ELR (cell line): Measurements from ENCODE around the gene POLE3.
"Not testable (repeated sequence)": the region's sequence is repeated elsewhere in the genome, so short reads cannot be mapped to it uniquely, and the experiment has no call there.

ENCODE experiments used
- DNase-seq: peaks from one replicate; pipeline ENCODE4 v3.0.0-alpha.2; 2015; ENCODE audit warnings: low read depth

The POLE3 gene

GRCh38 chr9:113410207-113410864 is at the start of gene POLE3, which contains the start of gene C9orf43:
POLE3 (minus strand) TSS chr9:113410675; CDS start chr9:113410293, 382 bp downstream.
C9orf43 (plus strand) TSS chr9:113410747; CDS start chr9:113413494, 2,747 bp downstream.
- DNase-seq, result peak; percentile 97

DNA sequence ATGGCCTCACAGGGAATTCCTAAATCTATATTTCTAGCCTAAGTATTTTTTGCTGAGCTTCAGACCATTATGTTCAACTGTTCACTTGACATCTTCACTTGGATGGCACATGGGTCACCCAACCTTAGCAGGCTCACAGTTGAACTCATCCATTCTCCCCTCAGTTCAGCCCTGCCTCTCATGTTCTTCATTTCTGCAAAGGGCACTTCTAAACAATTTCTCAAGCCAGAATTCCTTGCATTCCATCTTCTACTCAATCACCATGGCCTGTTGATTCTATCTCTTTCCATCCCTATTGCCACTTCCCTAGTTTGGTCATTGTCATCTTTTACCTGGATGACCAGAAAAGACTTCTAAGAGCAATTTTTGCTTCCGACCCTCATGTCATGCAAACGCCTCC is 45.8 kb upstream of the POLE3 start:
- DNase-seq, result peak; percentile 36

- DNase-seq, result peak; percentile 81
These were observed 44.7 kb upstream of the POLE3 start for GRCh38 chr9:113454914-113455761.

GRCh38 chr9:113452113-113452605 is 41.7 kb upstream of the POLE3 start:
- no peak for DNase-seq

DNA sequence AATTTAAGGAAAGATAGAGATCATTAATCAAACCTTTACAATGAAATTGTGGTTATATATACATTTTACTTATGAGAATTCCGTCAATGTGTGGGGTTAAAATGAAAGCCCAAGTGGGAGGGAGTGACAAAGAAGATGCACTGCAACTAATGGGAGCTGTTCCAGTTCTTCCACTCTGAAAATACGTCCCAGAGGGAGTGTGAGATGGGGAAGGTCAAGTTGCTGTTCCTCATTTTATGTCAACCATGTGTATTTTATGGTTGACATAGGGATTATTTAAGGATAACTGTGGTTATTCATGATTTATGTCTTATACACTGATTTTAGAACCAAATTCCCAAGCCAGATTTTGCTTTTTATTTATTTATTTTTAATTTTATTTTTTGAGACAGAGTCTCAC is 38.9 kb upstream of the POLE3 start:
- DNase-seq, result no peak

DNA sequence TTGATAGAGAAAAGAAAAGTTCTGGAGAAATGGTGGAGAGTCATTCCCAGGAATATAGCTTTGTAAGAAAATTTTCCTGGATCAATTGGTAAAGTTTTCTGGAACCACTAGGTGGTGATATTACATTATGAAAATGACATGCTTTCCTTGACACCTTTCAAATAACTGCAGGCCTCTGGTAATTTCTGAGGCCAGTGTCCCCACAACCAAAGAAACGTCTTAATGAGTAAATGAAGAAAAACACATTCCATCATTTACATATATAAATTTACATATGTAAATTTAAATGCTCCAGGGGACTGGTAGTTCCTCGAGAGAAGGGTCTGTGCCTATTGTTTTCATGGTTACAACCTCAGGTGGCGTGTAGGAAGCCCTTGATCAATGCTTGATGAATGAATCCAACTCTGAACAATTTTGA is 35.9 kb upstream of the POLE3 start:
- DNase-seq, result peak; percentile 68

- DNase-seq, result no peak
These were observed 34.3 kb upstream of the POLE3 start for GRCh38 chr9:113444736-113445135.

GRCh38 chr9:113437716-113438115 is 27.2 kb upstream of the POLE3 start:
- DNase-seq, result not testable (repeated sequence)

GRCh38 chr9:113436728-113437515 is 26.4 kb upstream of the POLE3 start:
- DNase-seq, result peak; percentile 6

GRCh38 chr9:113431191-113431590 is 20.7 kb upstream of the POLE3 start:
- no peak for DNase-seq

GRCh38 chr9:113428062-113428615 is 17.7 kb upstream of the POLE3 start:
- no peak for DNase-seq

GRCh38 chr9:113427629-113428028 is 17.2 kb upstream of the POLE3 start:
- DNase-seq, result peak; percentile 48

- no peak for DNase-seq
These were observed 16.2 kb upstream of the POLE3 start for GRCh38 chr9:113426701-113427100.

- no peak for DNase-seq
These were observed 14.6 kb upstream of the POLE3 start for GRCh38 chr9:113425072-113425471.

GRCh38 chr9:113421726-113422125 is 11.3 kb upstream of the POLE3 start:
- no peak for DNase-seq

GRCh38 chr9:113417370-113417769 is 6.9 kb upstream of the POLE3 start:
- DNase-seq, result no peak

GRCh38 chr9:113416149-113416721 is 5.8 kb upstream of the POLE3 start:
- no peak for DNase-seq

DNA sequence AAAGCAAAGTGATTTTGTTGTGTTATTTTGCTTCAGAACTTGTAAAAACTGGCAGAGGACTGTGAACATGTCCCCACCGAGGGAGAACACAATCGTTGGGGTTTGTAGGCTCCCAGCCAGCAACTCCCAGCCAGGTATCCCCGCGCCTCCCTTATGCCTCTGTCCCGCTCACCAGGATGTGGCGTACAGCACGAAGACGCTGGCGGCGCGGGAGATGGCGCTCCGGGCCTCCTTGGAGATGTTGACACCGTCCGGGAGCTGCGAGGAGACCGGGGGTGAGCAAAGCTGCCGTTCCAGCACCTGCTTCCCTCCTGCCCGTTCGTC is 630 bp downstream of the POLE3 start:
- DNase-seq, result no peak

DNA sequence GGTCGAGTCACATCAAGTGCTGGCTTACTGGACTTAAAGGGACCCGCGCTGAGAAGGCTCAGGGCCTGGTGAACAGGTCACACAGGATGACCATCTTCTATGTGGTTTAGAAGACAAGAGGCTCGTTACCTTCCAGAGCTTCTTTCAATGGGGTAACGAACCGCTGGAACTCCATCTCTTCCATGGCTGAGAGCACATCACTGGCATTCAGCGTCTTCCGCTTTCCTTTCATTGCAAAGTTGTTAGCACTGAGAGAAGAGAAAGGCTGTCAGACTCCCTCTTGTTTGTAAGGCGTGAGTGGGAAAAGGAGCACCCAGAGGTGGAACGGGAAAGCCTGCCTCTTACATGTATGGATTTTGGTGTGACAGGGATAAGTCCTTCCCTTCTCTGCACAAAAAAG is 994 bp downstream of the POLE3 start:
- peak; percentile 36 for DNase-seq

GRCh38 chr9:113406873-113407511 is 3.5 kb downstream of the POLE3 start:
- peak; percentile 77 for DNase-seq

DNA sequence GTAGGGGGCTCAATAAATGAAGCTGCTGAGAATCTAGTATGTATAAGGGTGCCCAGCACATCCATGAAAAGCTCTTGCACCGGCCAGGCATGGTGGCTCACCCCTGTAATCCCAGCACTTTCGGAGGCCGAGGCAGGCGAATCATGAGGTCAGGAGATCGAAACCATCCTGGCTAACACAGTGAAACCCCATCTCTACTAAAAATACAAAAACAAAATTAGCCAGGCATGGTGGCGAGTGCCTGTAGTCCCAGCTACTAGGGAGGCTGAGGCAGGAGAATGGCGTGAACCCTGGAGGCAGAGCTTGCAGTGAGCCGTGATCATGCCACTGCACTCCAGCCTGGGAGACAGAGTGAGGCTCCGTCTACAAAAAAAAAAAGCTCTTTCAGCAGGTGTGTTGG is 4.1 kb downstream of the POLE3 start:
- not testable (repeated sequence) for DNase-seq
